K562 (cell line): ENCODE results near the gene ATP2A2. TPM values are rescaled to one million over a fixed set of nuclear protein-coding genes. Genes with fewer than 3 reads are reported as not detected.

Experiments used
- ARID3A ChIP-seq: IDR thresholded peaks from 2 replicates; pipeline ENCODE4 v1.6.1; 2012; ENCODE audit warnings: low read depth, low read length, improper control_type of control experiment, borderline replicate concordance
- CBFB ChIP-seq: sonication (generic); formaldehyde crosslinking; IDR thresholded peaks from 2 replicates; pipeline ENCODE4 v1.4.0; 2020; ENCODE audit warnings: mild to moderate bottlenecking, missing genetic modification reagents
- CHD1 ChIP-seq: fragments of 200-600 bp; sonication (generic); IDR thresholded peaks from one replicate; pipeline ENCODE4 v1.6.1; 2012; ENCODE audit warnings: mild to moderate bottlenecking, moderate library complexity, low read length, inconsistent platforms
- E2F1 ChIP-seq: sonication (generic); formaldehyde crosslinking; IDR thresholded peaks from 2 replicates; pipeline ENCODE4 v1.8.1; 2023; ENCODE audit warnings: mild to moderate bottlenecking, missing genetic modification reagents, moderate library complexity
- FOXK2 ChIP-seq, 2 experiments: fragments of 450-650 bp; IDR thresholded peaks in 1 of 2; conservative IDR thresholded peaks in 1 of 2; 2 replicates each; pipeline ENCODE4 v1.6.1; 2016; ENCODE audit warnings: low read depth in 2 of 2, mild to moderate bottlenecking in 1 of 2
- KLF1 ChIP-seq: fragments of 450-650 bp; IDR thresholded peaks from 2 replicates; pipeline ENCODE4 v1.6.1; 2016; ENCODE audit warnings: missing genetic modification characterization, missing compliant biosample characterization
- MAFG ChIP-seq: fragments of 450-650 bp; conservative IDR thresholded peaks from 2 replicates; pipeline ENCODE4 v1.6.1; 2016; ENCODE audit warnings: missing genetic modification characterization, missing compliant biosample characterization
- MCM5 ChIP-seq: fragments of 450-650 bp; IDR thresholded peaks from 2 replicates; pipeline ENCODE4 v1.6.1; 2016; ENCODE audit warnings: low read depth
- POU5F1 ChIP-seq: fragments of 150-350 bp; IDR thresholded peaks from 2 replicates; pipeline ENCODE4 v1.6.1; 2014; ENCODE audit warnings: borderline replicate concordance, low read length, low read depth, mild to moderate bottlenecking; ENCODE audit not compliant: partially characterized antibody
- RNF219 ChIP-seq: fragments of 250-450 bp; sonication (Bioruptor Pico); IDR thresholded peaks from 2 replicates; pipeline ENCODE4 v1.5.0; 2022; ENCODE audit warnings: mild to moderate bottlenecking
- SMAD1 ChIP-seq: fragments of 150-350 bp; IDR thresholded peaks from 2 replicates; pipeline ENCODE4 v1.6.1; 2014; ENCODE audit warnings: low read length, low read depth; ENCODE audit not compliant: partially characterized antibody
- TAF9B ChIP-seq: fragments of 450-650 bp; IDR thresholded peaks from 2 replicates; pipeline ENCODE4 v1.6.1; 2018; ENCODE audit warnings: mild to moderate bottlenecking; ENCODE audit not compliant: partially characterized antibody
- TBL1XR1 ChIP-seq, 2 experiments: IDR thresholded peaks; 2 replicates each; pipeline ENCODE4 v1.6.1; 2012; ENCODE audit warnings: improper control_type of control experiment in 2 of 2, low read length in 2 of 2, mild to moderate bottlenecking in 1 of 2
- TBP ChIP-seq: optimal IDR thresholded peaks from 2 replicates; pipeline ENCODE3; 2011; ENCODE audit warnings: low read depth, low read length, improper control_type of control experiment
- TGIF2 ChIP-seq: sonication (generic); formaldehyde crosslinking; IDR thresholded peaks from 2 replicates; pipeline ENCODE4 v1.8.1; 2022; ENCODE audit warnings: mild to moderate bottlenecking, missing genetic modification reagents, moderate library complexity
- VEZF1 ChIP-seq: fragments of 200-800 bp; sonication (Bioruptor generic); IDR thresholded peaks from 2 replicates; pipeline ENCODE4 v1.6.1; 2017; ENCODE audit warnings: missing genetic modification characterization, missing compliant biosample characterization
- ZNF316 ChIP-seq: fragments of 450-650 bp; IDR thresholded peaks from 2 replicates; pipeline ENCODE4 v1.6.1; 2016
- ZNF57 ChIP-seq: fragments of 450-650 bp; formaldehyde crosslinking; IDR thresholded peaks from 2 replicates; pipeline ENCODE4 v1.4.0; 2020; ENCODE audit warnings: mild to moderate bottlenecking, moderate library complexity
- polyA plus RNA-seq, 8 experiments: library from polyadenylated mRNA; depleted of rRNA in 4 of 8; stranded (reverse) in 5 of 8; unstranded in 3 of 8; fragments of >200 nt; fragmentation: Nextera tagmentation in 2 of 8; fragmentation: Illumina TruSeq in 1 of 8; extraction: Ambion mirVana in 2 of 8; extraction: Trizol in 1 of 8; gene quantifications; 2 replicates each; pipeline versions ENCODE4 v1.2.1 to v1.2.3, GENCODE V29; 2011 to 2014; ENCODE audit warnings: inconsistent platforms in 1 of 8, missing spikeins in 1 of 8
- total RNA-seq, 7 experiments: library from RNA; depleted of rRNA in 6 of 7; stranded (reverse); fragments of >200 nt in 6 of 7; fragmentation: Illumina TruSeq in 2 of 7; extraction: Trizol in 2 of 7; gene quantifications; 2 replicates each; pipeline versions ENCODE4 v1.2.1 to v1.2.3, GENCODE V29; 2011 to 2021; ENCODE audit warnings: low replicate concordance in 1 of 7

The ATP2A2 gene
- total and polyA plus RNA-seq, 9 of the 15 experiments (the other 6 are each of a cell fraction or from before 2014, with no cell fraction given), result 5.2 to 205 (median 51.6) TPM

GRCh38 chr12:110280779-110281548 is at the start of gene ATP2A2 (continued):
- peak; percentile 39 for TF ChIP-seq SMAD1
- TF ChIP-seq VEZF1, result peak; percentile 86
- TF ChIP-seq MCM5, result no peak
- no peak for TF ChIP-seq TAF9B
- no peak for TF ChIP-seq RNF219 (CRISPR knock-in tag)
- 0 out of 2 replicates have a peak, but pooled peaks have one; percentile 1 for TF ChIP-seq MAFG (tag)
- TF ChIP-seq E2F1 (CRISPR knock-in tag), result no peak
- TF ChIP-seq FOXK2 (conservative IDR thresholded peaks at IDR 0.05 in 1 of 2, IDR thresholded peaks at IDR 0.05 in 1 of 2; ENCODE audit: low read depth in 2 of 2), result no peak
- no peak for TF ChIP-seq CHD1
- TF ChIP-seq TBP, result peak; percentile 94
- TF ChIP-seq ZNF316, result no peak
- TF ChIP-seq CBFB (CRISPR knock-in tag), result peak; percentile 60; the same call in 1 of the 2 replicates
- no peak for TF ChIP-seq TGIF2
- no peak for TF ChIP-seq POU5F1
- no peak; the same call in 1 of the 2 replicates for TF ChIP-seq ZNF57
- TF ChIP-seq TBL1XR1 (IDR thresholded peaks at IDR 0.05; ENCODE audit: low read length in 2 of 2), result 0 out of 4 replicates have a peak, but pooled peaks of 1 of the 2 experiments have one; percentile 49
- no peak for TF ChIP-seq ARID3A
- TF ChIP-seq KLF1 (tag), result no peak
